ENCODE data around the gene FBRSL1. TPM values are rescaled to one million over a fixed set of nuclear protein-coding genes. Genes with fewer than 3 reads are reported as not detected.

Gene FBRSL1
- total RNA-seq, 1 experiment from 2014 or later, result 130 TPM

DNA sequence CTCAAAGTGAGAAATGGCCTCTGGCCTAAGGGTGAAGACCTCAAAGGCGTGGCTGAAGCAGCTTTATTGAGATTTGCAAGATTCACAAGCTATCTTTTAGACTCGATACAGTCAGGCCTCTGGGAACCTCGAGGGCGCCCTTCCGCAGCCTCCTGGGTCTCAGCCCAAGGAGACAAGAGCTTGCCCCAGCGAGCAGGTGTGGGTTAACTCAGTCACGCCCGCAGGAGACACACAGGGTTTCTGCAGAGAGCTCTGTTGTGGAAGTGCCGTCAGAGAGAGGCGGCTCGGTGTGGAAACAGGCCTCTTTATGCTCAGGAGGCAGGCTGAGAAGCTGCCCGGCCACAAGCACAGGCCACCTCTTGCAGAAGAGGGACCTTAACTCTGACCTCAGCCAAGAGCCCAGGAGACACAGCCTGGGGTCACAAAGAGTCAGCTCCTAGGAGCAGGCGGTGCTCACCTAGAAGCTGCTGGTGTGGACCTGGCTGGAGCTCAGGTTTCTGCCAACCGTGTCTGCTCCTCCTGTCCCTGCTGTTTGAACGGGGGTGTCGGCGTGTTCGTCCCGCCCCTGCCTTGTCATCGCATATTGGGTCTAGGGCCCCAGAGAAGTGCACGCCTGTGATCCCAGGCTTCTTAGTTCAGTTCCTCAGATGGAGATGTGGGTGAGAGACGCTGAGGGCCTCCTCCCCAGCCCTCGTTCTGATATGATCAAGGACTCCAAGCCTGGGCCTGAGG, 42.1 kb upstream of the FBRSL1 start:
- Histone ChIP-seq H3K4me1 (ENCODE audit: insufficient read depth, low read length, poor library complexity, severe bottlenecking) (no peaks in the 10 kb centered on the region), H3K27ac (ENCODE audit: low read depth, low read length, poor library complexity, severe bottlenecking) (no peak overlapping the region), H3K36me3 (ENCODE audit: insufficient read depth, low read length, poor library complexity, severe bottlenecking) (no peaks in the 10 kb centered on the region), H3K27me3 (replicated peaks; ENCODE audit: insufficient read depth, low read depth, low read length, poor library complexity) (no peaks in the 10 kb centered on the region), H3K9me3 (ENCODE audit: low read depth, low read length, poor library complexity, severe bottlenecking) (no peaks in the 10 kb centered on the region), H3K4me3 (ENCODE audit: low read depth, low read length, poor library complexity, severe bottlenecking) (no peak overlapping the region)
- intact Hi-C loops (cut with micrococcal nuclease; ENCODE audit: unreplicated experiment), result no loop called here
- no TSS peak for BruUV-seq (replicated peaks)
- TF ChIP-seq EZH2 (IDR thresholded peaks at IDR 0.05; ENCODE audit: borderline replicate concordance, low read depth, low read length, poor library complexity, severe bottlenecking), result no peak
- TF ChIP-seq, protein P1, sequence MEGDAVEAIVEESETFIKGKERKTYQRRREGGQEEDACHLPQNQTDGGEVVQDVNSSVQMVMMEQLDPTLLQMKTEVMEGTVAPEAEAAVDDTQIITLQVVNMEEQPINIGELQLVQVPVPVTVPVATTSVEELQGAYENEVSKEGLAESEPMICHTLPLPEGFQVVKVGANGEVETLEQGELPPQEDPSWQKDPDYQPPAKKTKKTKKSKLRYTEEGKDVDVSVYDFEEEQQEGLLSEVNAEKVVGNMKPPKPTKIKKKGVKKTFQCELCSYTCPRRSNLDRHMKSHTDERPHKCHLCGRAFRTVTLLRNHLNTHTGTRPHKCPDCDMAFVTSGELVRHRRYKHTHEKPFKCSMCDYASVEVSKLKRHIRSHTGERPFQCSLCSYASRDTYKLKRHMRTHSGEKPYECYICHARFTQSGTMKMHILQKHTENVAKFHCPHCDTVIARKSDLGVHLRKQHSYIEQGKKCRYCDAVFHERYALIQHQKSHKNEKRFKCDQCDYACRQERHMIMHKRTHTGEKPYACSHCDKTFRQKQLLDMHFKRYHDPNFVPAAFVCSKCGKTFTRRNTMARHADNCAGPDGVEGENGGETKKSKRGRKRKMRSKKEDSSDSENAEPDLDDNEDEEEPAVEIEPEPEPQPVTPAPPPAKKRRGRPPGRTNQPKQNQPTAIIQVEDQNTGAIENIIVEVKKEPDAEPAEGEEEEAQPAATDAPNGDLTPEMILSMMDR (conservative IDR thresholded peaks at IDR 0.05; ENCODE audit: low read depth, low read length), result no peak
- DNase-seq (ENCODE audit: low spot score), result no peak
- ChIA-PET CTCF (interaction anchor here (0.6 kb wide), 1 partner anchor 164 kb away, joined by 5 read pairs; no protein-coding TSS in a partner anchor), POLR2A (ENCODE audit: low non-redundant PET) (no interaction called here)

- no peaks in the 10 kb centered on the region for H3K4me1 ChIP-seq (ENCODE audit: insufficient read depth, low read length, poor library complexity, severe bottlenecking)
- H3K27me3 ChIP-seq (replicated peaks; ENCODE audit: insufficient read depth, low read depth, low read length, poor library complexity), result no peaks in the 10 kb centered on the region
- TF ChIP-seq EZH2 (IDR thresholded peaks at IDR 0.05; ENCODE audit: borderline replicate concordance, low read depth, low read length, poor library complexity, severe bottlenecking), result no peak
- TF ChIP-seq, protein P1 (conservative IDR thresholded peaks at IDR 0.05; ENCODE audit: low read depth, low read length), result no peak
- DNase-seq (ENCODE audit: low spot score), result no peak
- H3K4me3 ChIP-seq (ENCODE audit: low read depth, low read length, poor library complexity, severe bottlenecking), result no peak overlapping the region
- intact Hi-C loops (cut with micrococcal nuclease; ENCODE audit: unreplicated experiment), result no loop called here
- BruUV-seq (replicated peaks), result no TSS peak
- POLR2A ChIA-PET (ENCODE audit: low non-redundant PET), result no interaction called here
- no peaks in the 10 kb centered on the region for H3K36me3 ChIP-seq (ENCODE audit: insufficient read depth, low read length, poor library complexity, severe bottlenecking)
- no peak overlapping the region for H3K27ac ChIP-seq (ENCODE audit: low read depth, low read length, poor library complexity, severe bottlenecking)
- no peaks in the 10 kb centered on the region for H3K9me3 ChIP-seq (ENCODE audit: low read depth, low read length, poor library complexity, severe bottlenecking)
- CTCF ChIA-PET, result no interaction called here
Measured at GRCh38 chr12:132448463-132448820, 41.5 kb upstream of the FBRSL1 start.

DNA sequence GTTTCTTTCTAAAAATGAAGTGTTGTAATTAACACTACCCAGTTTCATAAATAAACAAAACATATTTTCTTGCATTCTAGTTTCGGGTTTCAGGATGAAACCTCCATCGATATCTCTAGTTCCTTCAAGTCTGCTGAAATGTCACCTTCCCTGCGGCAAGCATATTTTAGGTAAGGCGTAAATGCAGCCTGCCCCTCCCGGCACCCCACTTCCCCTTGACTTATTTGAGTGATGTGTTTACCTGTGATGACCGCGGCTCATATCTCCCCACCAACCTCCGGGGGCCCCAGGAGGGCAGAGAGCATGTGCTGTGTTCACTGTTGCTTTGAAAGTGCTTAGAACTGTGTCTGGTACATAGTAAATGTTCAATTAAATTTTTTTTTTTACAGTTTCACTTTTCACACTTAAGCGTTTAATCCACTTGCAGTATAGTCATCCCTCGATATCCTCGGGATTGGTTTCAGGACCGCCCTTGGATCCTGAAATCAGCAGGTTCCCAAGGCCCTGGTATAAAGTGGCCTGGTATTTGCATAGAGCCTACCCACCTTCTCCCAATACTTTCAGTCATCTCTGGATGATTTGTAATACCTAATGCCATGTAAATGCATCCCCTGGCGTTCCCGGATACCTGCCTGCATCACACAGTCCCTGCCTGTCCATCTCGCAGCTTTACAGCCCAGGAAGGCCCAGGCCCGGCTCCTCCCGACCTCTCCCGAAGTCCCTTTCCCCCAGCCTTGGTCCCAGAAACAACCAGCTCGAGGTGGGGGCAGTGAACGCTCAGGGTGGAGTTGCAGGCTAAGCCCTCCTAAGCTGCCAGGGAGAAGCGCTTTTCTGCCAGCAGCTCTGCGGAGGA, 40.2 kb upstream of the FBRSL1 start:
- Histone ChIP-seq H3K27me3 (replicated peaks; ENCODE audit: insufficient read depth, low read depth, low read length, poor library complexity) (no peaks in the 10 kb centered on the region), H3K4me1 (ENCODE audit: insufficient read depth, low read length, poor library complexity, severe bottlenecking) (no peaks in the 10 kb centered on the region), H3K36me3 (ENCODE audit: insufficient read depth, low read length, poor library complexity, severe bottlenecking) (no peaks in the 10 kb centered on the region), H3K27ac (ENCODE audit: low read depth, low read length, poor library complexity, severe bottlenecking) (no peak overlapping the region), H3K4me3 (ENCODE audit: low read depth, low read length, poor library complexity, severe bottlenecking) (no peak overlapping the region), H3K9me3 (ENCODE audit: low read depth, low read length, poor library complexity, severe bottlenecking) (no peaks in the 10 kb centered on the region)
- TF ChIP-seq EZH2 (IDR thresholded peaks at IDR 0.05; ENCODE audit: borderline replicate concordance, low read depth, low read length, poor library complexity, severe bottlenecking), result no peak
- ChIA-PET POLR2A (ENCODE audit: low non-redundant PET) (no interaction called here), CTCF (no interaction called here)
- no TSS peak for BruUV-seq (replicated peaks)
- intact Hi-C loops (cut with micrococcal nuclease; ENCODE audit: unreplicated experiment), result no loop called here
- DNase-seq (ENCODE audit: low spot score), result no peak
